Cardiac fibroblast (primary cell): ENCODE results near the gene CCT2.
A peak's percentile ranks its signal among the peaks of the same experiment; 100 is the strongest.

Experiments used
- DNase-seq, 2 donors: peaks; one replicate each; pipeline versions ENCODE4 v3.0.0 to v3.0.0-alpha.2; 2010; ENCODE audit warnings: low read depth in 2 of 2
- H3K4me3 ChIP-seq, 2 donors: replicated peaks in 1 of 2; 1 replicate in 1 of 2; 2 replicates in 1 of 2; pipeline ENCODE4 v1.5.1; 2011; ENCODE audit warnings: low read depth in 2 of 2, low read length in 2 of 2, mild to moderate bottlenecking in 2 of 2, moderate library complexity in 1 of 2
- TF ChIP-seq, protein P1 (sequence below): IDR thresholded peaks from one replicate; pipeline ENCODE4 v1.5.1; 2011; ENCODE audit warnings: low read depth, mild to moderate bottlenecking, low read length, inconsistent platforms

CCT2 gene

DNA sequence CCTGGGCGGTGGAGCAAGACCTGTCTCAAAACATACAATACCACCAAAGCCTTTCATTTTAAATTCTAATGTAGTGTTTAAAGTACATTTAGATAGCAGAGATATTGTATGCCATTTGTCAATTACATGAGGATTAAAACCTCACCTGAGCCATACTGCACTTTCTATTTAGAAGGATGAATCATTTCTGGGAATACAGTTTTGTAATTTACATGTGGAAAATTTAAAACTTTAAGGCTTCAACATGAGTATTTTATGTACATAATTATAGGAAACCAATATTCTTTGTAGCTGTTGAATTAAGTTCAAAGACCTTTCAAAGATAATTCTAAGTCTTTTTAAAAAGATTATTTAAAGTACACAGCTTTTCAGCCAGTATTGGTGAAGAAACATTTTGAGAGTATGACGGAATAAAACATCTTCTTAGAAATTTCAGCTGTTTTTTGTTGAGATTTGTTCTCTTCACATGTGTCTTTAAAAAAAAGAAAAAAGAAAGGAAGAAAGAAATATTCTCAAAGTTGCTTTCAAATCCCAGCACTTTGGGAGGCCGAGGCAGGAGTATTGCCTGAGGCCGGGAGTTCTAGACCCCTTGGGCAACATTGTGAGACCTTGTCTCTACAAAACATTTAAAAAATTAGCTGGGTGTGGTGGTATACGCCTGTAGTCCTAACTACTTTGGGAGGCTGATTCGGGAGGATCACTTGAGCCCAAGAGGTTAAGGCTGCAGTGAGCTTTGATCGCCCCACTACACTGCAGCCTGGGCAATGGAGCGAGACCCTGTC is 34.5 kb upstream of the CCT2 start:
- DNase-seq, result no peak
- TF ChIP-seq, protein P1, sequence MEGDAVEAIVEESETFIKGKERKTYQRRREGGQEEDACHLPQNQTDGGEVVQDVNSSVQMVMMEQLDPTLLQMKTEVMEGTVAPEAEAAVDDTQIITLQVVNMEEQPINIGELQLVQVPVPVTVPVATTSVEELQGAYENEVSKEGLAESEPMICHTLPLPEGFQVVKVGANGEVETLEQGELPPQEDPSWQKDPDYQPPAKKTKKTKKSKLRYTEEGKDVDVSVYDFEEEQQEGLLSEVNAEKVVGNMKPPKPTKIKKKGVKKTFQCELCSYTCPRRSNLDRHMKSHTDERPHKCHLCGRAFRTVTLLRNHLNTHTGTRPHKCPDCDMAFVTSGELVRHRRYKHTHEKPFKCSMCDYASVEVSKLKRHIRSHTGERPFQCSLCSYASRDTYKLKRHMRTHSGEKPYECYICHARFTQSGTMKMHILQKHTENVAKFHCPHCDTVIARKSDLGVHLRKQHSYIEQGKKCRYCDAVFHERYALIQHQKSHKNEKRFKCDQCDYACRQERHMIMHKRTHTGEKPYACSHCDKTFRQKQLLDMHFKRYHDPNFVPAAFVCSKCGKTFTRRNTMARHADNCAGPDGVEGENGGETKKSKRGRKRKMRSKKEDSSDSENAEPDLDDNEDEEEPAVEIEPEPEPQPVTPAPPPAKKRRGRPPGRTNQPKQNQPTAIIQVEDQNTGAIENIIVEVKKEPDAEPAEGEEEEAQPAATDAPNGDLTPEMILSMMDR, result no peak
- H3K4me3 ChIP-seq, result no peak overlapping the region

DNA sequence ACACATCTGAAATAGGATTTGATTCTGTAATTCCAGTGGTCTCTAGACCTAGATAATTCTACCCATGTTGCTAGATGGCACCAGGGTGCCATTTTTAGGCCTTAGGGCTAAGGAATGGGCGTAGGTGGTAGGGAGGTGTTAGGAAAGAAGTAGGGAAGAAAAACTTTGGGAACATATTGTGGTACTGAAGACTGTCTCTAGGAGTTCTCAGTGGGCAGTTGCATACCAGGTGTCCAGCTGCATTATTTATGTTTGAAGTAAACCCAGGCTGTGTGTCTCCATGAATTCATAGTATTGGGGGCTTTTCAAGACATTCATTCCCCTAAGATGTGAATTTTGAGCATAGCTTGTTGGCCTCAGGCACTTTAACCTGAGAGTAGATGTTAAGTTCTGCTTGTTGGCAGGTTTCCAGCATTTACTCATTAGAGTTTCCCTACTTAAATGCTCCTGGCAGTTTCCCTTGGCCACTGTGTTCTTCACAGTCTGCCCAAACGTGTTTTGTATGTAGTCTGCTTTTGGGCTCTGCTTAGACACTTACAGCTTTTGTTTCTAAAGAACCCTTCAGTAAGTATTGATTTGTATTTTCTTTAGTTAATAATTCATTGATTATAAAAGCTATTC is 31.5 kb upstream of the CCT2 start:
- no peak overlapping the region for H3K4me3 ChIP-seq
- peak; percentile 65 to 75 for DNase-seq
- TF ChIP-seq, protein P1, result no peak

DNA sequence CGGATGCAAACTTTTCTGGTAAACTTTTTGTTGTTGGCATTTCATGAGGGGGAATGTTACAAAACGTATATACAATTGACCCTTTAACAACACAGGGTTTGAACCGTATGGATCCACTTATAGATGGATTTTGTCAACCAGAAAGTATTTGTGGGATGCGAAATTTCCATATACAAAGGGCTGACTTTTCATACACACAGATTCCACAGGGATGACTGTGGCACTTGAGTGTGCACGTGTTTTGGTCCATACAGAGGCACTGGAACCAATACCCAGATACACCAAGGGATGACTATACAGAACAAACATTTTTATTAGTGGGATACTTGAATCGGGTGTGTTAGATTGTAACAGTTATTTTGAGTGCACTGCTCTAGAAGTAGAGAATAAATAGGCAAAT is 29.8 kb upstream of the CCT2 start:
- TF ChIP-seq, protein P1, result no peak
- H3K4me3 ChIP-seq, result no peak overlapping the region
- peak; percentile 33 to 85 for DNase-seq

DNA sequence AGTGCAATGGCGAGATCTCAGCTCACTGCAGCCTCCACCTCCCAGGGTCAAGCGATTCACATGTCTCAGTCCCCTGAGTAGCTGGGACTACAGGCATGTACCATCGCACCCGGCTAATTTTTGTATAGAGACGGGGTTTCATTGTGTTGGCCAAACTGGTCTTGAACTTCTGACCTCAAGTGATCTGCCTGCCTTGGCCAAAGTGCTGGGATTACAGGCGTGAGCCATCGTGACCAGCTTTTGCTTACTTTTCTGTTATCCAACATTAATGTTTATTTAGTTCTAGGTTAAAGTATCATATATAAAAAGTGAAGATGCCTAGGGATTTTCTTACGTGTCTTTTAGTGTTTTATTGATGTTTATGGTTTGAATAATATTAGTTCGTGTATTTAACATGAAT is 28.9 kb upstream of the CCT2 start:
- no peak overlapping the region for H3K4me3 ChIP-seq
- no peak for DNase-seq
- TF ChIP-seq, protein P1, result no peak

DNA sequence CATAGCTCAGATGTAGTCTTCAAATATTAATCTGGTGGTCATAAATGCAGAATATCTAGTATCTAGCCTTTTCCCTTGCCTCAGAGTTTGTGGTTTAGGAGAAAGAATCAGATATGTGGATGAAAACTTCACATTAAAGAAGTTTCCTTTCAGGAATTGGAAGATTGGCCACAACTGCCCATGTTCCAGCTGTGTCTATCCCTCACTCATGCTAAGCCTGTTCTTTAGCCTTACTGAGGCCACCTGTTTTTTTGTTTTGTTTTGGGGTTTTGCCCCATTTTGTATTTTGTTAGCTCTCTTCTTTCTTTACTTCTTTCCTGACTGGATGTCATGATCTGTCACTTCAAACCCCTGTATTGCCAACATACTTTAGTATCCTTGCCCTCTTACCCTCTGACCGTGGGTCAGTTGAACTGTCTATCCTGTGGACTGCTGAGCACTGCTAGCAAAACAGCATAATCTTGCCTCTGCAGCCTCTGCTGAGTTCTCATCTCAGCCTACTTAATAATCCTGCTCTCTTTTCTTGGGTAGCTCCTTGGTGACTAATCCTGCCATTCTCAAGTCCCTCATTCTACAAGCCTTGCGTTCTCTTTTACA is 22.0 kb upstream of the CCT2 start:
- no peak overlapping the region for H3K4me3 ChIP-seq
- no peak for DNase-seq
- TF ChIP-seq, protein P1, result no peak

DNA sequence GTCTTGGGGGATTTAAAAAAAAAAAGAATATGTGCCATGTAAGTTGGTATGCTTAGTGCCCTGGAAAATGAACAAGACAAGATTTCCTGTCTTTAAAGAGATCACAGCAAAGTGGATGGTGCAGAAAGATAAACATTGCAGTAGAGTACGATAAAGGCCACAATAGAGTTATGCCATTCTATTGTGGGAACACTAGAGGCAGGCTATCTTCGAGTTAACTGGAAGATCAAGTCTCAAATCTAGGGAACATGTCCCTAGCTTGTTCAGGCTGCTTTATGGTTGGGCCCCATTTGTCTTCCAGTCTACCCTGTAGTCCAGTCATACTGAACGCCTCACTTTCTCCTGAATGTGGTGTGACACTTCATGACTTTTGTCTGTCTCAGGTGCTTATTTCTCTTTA is 18.7 kb upstream of the CCT2 start:
- no peak for DNase-seq
- no peak overlapping the region for H3K4me3 ChIP-seq
- TF ChIP-seq, protein P1, result no peak
